SU-DHL-6 (cell line): ENCODE measurements around the gene HSF5.

Experiments
- H2AFZ ChIP-seq: fragments of 200-600 bp; sonication (generic); 2 replicates; pipeline ENCODE4 v1.6.1; 2014; ENCODE audit warnings: low read depth, mild to moderate bottlenecking, moderate library complexity, mixed read lengths, antibody characterized with exemption, low read length; ENCODE audit not compliant: severe bottlenecking
- H3F3A ChIP-seq: fragments of 200-600 bp; shearing (Covaris generic); 2 replicates; pipeline ENCODE4 v1.6.0; 2016; ENCODE audit warnings: antibody characterized with exemption, mild to moderate bottlenecking; ENCODE audit not compliant: insufficient read depth
- H3K27ac ChIP-seq: fragments of 200-600 bp; sonication (generic); 2 replicates; pipeline ENCODE4 v1.5.1; 2016; ENCODE audit warnings: low read depth, mild to moderate bottlenecking, low read length, moderate library complexity, mixed read lengths
- H3K27me3 ChIP-seq: fragments of 200-600 bp; sonication (generic), shearing (Covaris generic); 2 replicates; pipeline ENCODE4 v1.6.0; 2014; ENCODE audit warnings: mild to moderate bottlenecking, low read length
- H3K36me3 ChIP-seq: fragments of 200-600 bp; sonication (generic); 2 replicates; pipeline ENCODE4 v1.6.1; 2014; ENCODE audit warnings: mild to moderate bottlenecking, low read length, mixed read lengths
- H3K4me2 ChIP-seq: fragments of 300-600, 200-600 bp; shearing (Covaris generic), sonication (generic); 2 replicates; pipeline ENCODE4 v1.6.0; 2014; ENCODE audit warnings: low read length, low read depth, mild to moderate bottlenecking; ENCODE audit not compliant: poor library complexity, severe bottlenecking
- H3K4me3 ChIP-seq: fragments of 200-600 bp; sonication (generic); 2 replicates; pipeline ENCODE4 v1.5.1; 2014; ENCODE audit warnings: antibody characterized with exemption, low read length, mild to moderate bottlenecking, mixed read lengths; ENCODE audit not compliant: insufficient read depth, poor library complexity, severe bottlenecking
- H3K79me2 ChIP-seq: fragments of 200-600 bp; sonication (generic); 2 replicates; pipeline ENCODE4 v1.6.1; 2014; ENCODE audit warnings: mild to moderate bottlenecking, low read length, moderate library complexity; ENCODE audit not compliant: insufficient read depth
- H3K9ac ChIP-seq: fragments of 200-600 bp; sonication (generic); 2 replicates; pipeline ENCODE4 v1.7.0; 2014; ENCODE audit warnings: mild to moderate bottlenecking, low read length
- H3K9me2 ChIP-seq: fragments of 200-600 bp; sonication (generic); replicated peaks from 2 replicates; pipeline ENCODE4 v1.6.1; 2014; ENCODE audit warnings: low read length; ENCODE audit not compliant: insufficient read depth
- H3K9me3 ChIP-seq: fragments of 200-600 bp; sonication (generic); 2 replicates; pipeline ENCODE4 v1.6.1; 2014; ENCODE audit warnings: low read length, mixed read lengths; ENCODE audit not compliant: insufficient read depth
- H4K20me1 ChIP-seq: fragments of 200-600 bp; sonication (generic); 2 replicates; pipeline ENCODE4 v1.6.1; 2014; ENCODE audit warnings: low read depth, mild to moderate bottlenecking, antibody characterized with exemption, low read length, moderate library complexity, mixed read lengths
- CTCF ChIP-seq: fragments of 200-600 bp; sonication (generic); IDR thresholded peaks from one replicate; pipeline ENCODE4 v1.5.1; 2017; ENCODE audit warnings: antibody characterized with exemption, mild to moderate bottlenecking, low read length, moderate library complexity; ENCODE audit not compliant: insufficient read depth, poor library complexity, severe bottlenecking
- EZH2phosphoT487 ChIP-seq: fragments of 200-600 bp; sonication (generic), shearing (Covaris generic); conservative IDR thresholded peaks from 2 replicates; pipeline ENCODE4 v1.6.1; 2018; ENCODE audit warnings: mild to moderate bottlenecking, antibody characterized with exemption, low read length, moderate library complexity, mixed read lengths

Gene HSF5

GRCh38 chr17:58378733-58379510, 109.3 kb downstream of the HSF5 start:
- Histone ChIP-seq H3K9me2 (no peaks in the 10 kb centered on the region), H3K4me3 (no peak overlapping the region), H2AFZ (no peak overlapping the region), H3K9me3 (no peaks in the 10 kb centered on the region), H3K79me2 (no peaks in the 10 kb centered on the region), H3K9ac (no peak overlapping the region), H3K4me2 (no peak overlapping the region), H3F3A (no peaks in the 10 kb centered on the region), H3K36me3 (no peaks in the 10 kb centered on the region), H4K20me1 (no peaks in the 10 kb centered on the region), H3K27ac (no peak overlapping the region), H3K27me3 (no peaks in the 10 kb centered on the region)
- TF ChIP-seq EZH2phosphoT487, result no peak
- TF ChIP-seq CTCF, result no peak

- Histone ChIP-seq H3K9me2 (no peaks in the 10 kb centered on the region), H3K4me3 (no peak overlapping the region), H3K27ac (no peak overlapping the region), H2AFZ (no peak overlapping the region), H3K4me2 (no peak overlapping the region), H3K9ac (no peak overlapping the region), H3K36me3 (no peaks in the 10 kb centered on the region), H3K27me3 (no peaks in the 10 kb centered on the region), H3K9me3 (no peaks in the 10 kb centered on the region), H4K20me1 (no peaks in the 10 kb centered on the region), H3F3A (no peaks in the 10 kb centered on the region), H3K79me2 (no peaks in the 10 kb centered on the region)
- no peak for TF ChIP-seq CTCF
- TF ChIP-seq EZH2phosphoT487, result no peak
These were observed 110.5 kb downstream of the HSF5 start for GRCh38 chr17:58377661-58378060.

GRCh38 chr17:58377093-58377601, 111.1 kb downstream of the HSF5 start:
- Histone ChIP-seq H3K79me2 (no peaks in the 10 kb centered on the region), H4K20me1 (no peaks in the 10 kb centered on the region), H3K9me3 (no peaks in the 10 kb centered on the region), H3K9me2 (no peaks in the 10 kb centered on the region), H3K9ac (no peak overlapping the region), H3K4me3 (no peak overlapping the region), H3K27ac (no peak overlapping the region), H3F3A (no peaks in the 10 kb centered on the region), H3K27me3 (no peaks in the 10 kb centered on the region), H3K36me3 (no peaks in the 10 kb centered on the region), H2AFZ (no peak overlapping the region), H3K4me2 (no peak overlapping the region)
- no peak for TF ChIP-seq CTCF
- no peak for TF ChIP-seq EZH2phosphoT487
